GM23338 (cell line): Measurements from ENCODE around the gene C1QTNF1. TPM values are rescaled to one million over a fixed set of nuclear protein-coding genes. Genes with fewer than 3 reads are reported as not detected.

Experiments
- ATAC-seq: fragments of 200-7000 bp; cut with Tn5 transposase; 3 replicates; pipeline ENCODE4 v1.9.1; 2020
- DNase-seq: peaks from one replicate; pipeline ENCODE4 v3.0.0-alpha.2; 2015; ENCODE audit warnings: low spot score
- H2AFZ ChIP-seq: fragments of 200-600 bp; sonication (generic); 2 replicates; pipeline ENCODE4 v1.8.0; 2016; ENCODE audit warnings: antibody characterized with exemption, mild to moderate bottlenecking, moderate library complexity
- H3F3A ChIP-seq: fragments of 200-600 bp; sonication (generic); replicated peaks from 2 replicates; pipeline ENCODE4 v1.8.0; 2017; ENCODE audit warnings: antibody characterized with exemption, mixed run types, low read depth
- H3K27ac ChIP-seq: fragments of 200-600 bp; sonication (generic); 2 replicates; pipeline ENCODE4 v1.6.1; 2016; ENCODE audit warnings: low read depth
- H3K27me3 ChIP-seq: fragments of 200-600 bp; sonication (generic); 2 replicates; pipeline ENCODE4 v1.8.0; 2016; ENCODE audit warnings: mild to moderate bottlenecking, mixed run types, moderate library complexity; ENCODE audit not compliant: insufficient read depth
- H3K36me3 ChIP-seq: fragments of 200-600 bp; sonication (generic); 2 replicates; pipeline ENCODE4 v1.8.0; 2016; ENCODE audit warnings: mild to moderate bottlenecking; ENCODE audit not compliant: insufficient read depth
- H3K4me1 ChIP-seq: fragments of 200-600 bp; sonication (generic); 2 replicates; pipeline ENCODE4 v1.8.0; 2016; ENCODE audit warnings: mild to moderate bottlenecking, moderate library complexity; ENCODE audit not compliant: insufficient read depth
- H3K4me2 ChIP-seq: fragments of 200-600 bp; sonication (generic); 2 replicates; pipeline ENCODE4 v1.7.1; 2017; ENCODE audit warnings: mixed run types
- H3K4me3 ChIP-seq: fragments of 200-600 bp; sonication (generic); 2 replicates; pipeline ENCODE4 v1.6.1; 2016; ENCODE audit warnings: mixed run types
- H3K79me2 ChIP-seq: fragments of 200-600 bp; sonication (generic); replicated peaks from 2 replicates; pipeline ENCODE4 v1.8.0; 2017; ENCODE audit warnings: mild to moderate bottlenecking; ENCODE audit not compliant: insufficient read depth
- H3K9me2 ChIP-seq: fragments of 200-600 bp; sonication (generic); 2 replicates; pipeline ENCODE4 v1.8.0; 2017; ENCODE audit not compliant: insufficient read depth
- H4K20me1 ChIP-seq: fragments of 200-600 bp; sonication (generic); replicated peaks from 2 replicates; pipeline ENCODE4 v1.8.0; 2017; ENCODE audit warnings: mild to moderate bottlenecking; ENCODE audit not compliant: insufficient read depth
- H3K27ac Mint-ChIP-seq: 2 replicates; pipeline ENCODE4 v1.8.0; 2020; ENCODE audit warnings: inconsistent platforms, mild to moderate bottlenecking, moderate library complexity, mixed read lengths
- H3K27me3 Mint-ChIP-seq: 3 replicates; pipeline ENCODE4 v1.8.0; 2022; ENCODE audit warnings: low read depth, mild to moderate bottlenecking, moderate library complexity, mixed read lengths, inconsistent platforms; ENCODE audit not compliant: insufficient read depth, poor library complexity
- H3K36me3 Mint-ChIP-seq: 3 replicates; pipeline ENCODE4 v1.8.0; 2021; ENCODE audit warnings: low read depth, mild to moderate bottlenecking, inconsistent platforms, moderate library complexity, mixed read lengths
- H3K4me1 Mint-ChIP-seq: 3 replicates; pipeline ENCODE4 v1.8.0; 2020; ENCODE audit warnings: mild to moderate bottlenecking, inconsistent platforms, mixed read lengths
- H3K4me3 Mint-ChIP-seq: 3 replicates; pipeline ENCODE4 v1.8.0; 2021; ENCODE audit warnings: moderate library complexity, mild to moderate bottlenecking, inconsistent platforms, mixed read lengths
- H3K9me3 Mint-ChIP-seq: 3 replicates; pipeline ENCODE4 v1.8.0; 2020; ENCODE audit warnings: moderate library complexity, mild to moderate bottlenecking, inconsistent platforms, mixed read lengths
- CREB1 ChIP-seq: fragments of 250-450 bp; sonication (Bioruptor Pico); IDR thresholded peaks from 2 replicates; pipeline ENCODE4 v1.5.0; 2020; ENCODE audit warnings: low read depth, mild to moderate bottlenecking, moderate library complexity
- EZH2 ChIP-seq: fragments of 200-600 bp; sonication (generic); IDR thresholded peaks from one replicate; pipeline ENCODE4 v1.8.0; 2017; ENCODE audit warnings: antibody characterized with exemption, mild to moderate bottlenecking, low read depth; ENCODE audit not compliant: unreplicated experiment
- EZH2phosphoT487 ChIP-seq: fragments of 200-600 bp; sonication (generic); IDR thresholded peaks from one replicate; pipeline ENCODE4 v1.8.1; 2018; ENCODE audit warnings: antibody characterized with exemption; ENCODE audit not compliant: unreplicated experiment
- JUNB ChIP-seq: IDR thresholded peaks from one replicate; pipeline ENCODE4 v1.6.1; 2016; ENCODE audit warnings: antibody characterized with exemption; ENCODE audit not compliant: unreplicated experiment
- NANOG ChIP-seq: IDR thresholded peaks from 2 replicates; pipeline ENCODE4 v1.6.1; 2016; ENCODE audit warnings: antibody characterized with exemption, borderline replicate concordance
- POLR2AphosphoS5 ChIP-seq: IDR thresholded peaks from 2 replicates; pipeline ENCODE4 v1.6.1; 2016; ENCODE audit warnings: antibody characterized with exemption, low read depth
- STAT1 ChIP-seq: IDR thresholded peaks from one replicate; pipeline ENCODE4 v1.6.1; 2016; ENCODE audit warnings: antibody characterized with exemption; ENCODE audit not compliant: unreplicated experiment
- ZNF114 ChIP-seq: fragments of 250-450 bp; sonication (Bioruptor Pico); IDR thresholded peaks from 2 replicates; pipeline ENCODE4 v1.5.0; 2020; ENCODE audit warnings: mild to moderate bottlenecking, moderate library complexity
- ZNF331 ChIP-seq: fragments of 250-450 bp; sonication (Bioruptor Pico); IDR thresholded peaks from 2 replicates; pipeline ENCODE4 v1.5.0; 2020; ENCODE audit warnings: low read depth, mild to moderate bottlenecking, moderate library complexity
- polyA plus RNA-seq: library from polyadenylated mRNA; unstranded; fragments of >200 nt; fragmentation: Nextera tagmentation; extraction: Ambion mirVana; gene quantifications from 2 replicates; pipeline ENCODE4 v1.2.1, GENCODE V29; 2016
- total RNA-seq: library from RNA; depleted of rRNA; stranded (reverse); fragments of >200 nt; shearing (Covaris generic); gene quantifications from 2 replicates; pipeline ENCODE4 v1.2.3, GENCODE V29; 2014
- TF ChIP-seq, protein P1 (sequence below), 2 experiments: fragments of 200-600 bp in 1 of 2; sonication (generic) in 1 of 2; conservative IDR thresholded peaks; 2 replicates each; pipeline versions ENCODE4 v1.5.1 to v1.6.1; 2016 to 2017; ENCODE audit warnings: antibody characterized with exemption in 2 of 2, low read depth in 2 of 2, mild to moderate bottlenecking in 2 of 2, moderate library complexity in 1 of 2
- TF ChIP-seq, protein P2 (sequence below): fragments of 250-450 bp; sonication (Bioruptor Pico); IDR thresholded peaks from 2 replicates; pipeline ENCODE4 v1.5.0; 2020; ENCODE audit warnings: mild to moderate bottlenecking, moderate library complexity
- TF ChIP-seq, protein P3 (sequence below): IDR thresholded peaks from one replicate; pipeline ENCODE4 v1.6.1; 2018; ENCODE audit warnings: antibody characterized with exemption; ENCODE audit not compliant: unreplicated experiment
- TF ChIP-seq, protein P4 (sequence below): IDR thresholded peaks from 2 replicates; pipeline ENCODE4 v1.6.1; 2016; ENCODE audit warnings: antibody characterized with exemption

C1QTNF1 gene
- total and polyA plus RNA-seq, 2 experiments from 2014 or later, result 1.1 to 1.9 TPM

DNA sequence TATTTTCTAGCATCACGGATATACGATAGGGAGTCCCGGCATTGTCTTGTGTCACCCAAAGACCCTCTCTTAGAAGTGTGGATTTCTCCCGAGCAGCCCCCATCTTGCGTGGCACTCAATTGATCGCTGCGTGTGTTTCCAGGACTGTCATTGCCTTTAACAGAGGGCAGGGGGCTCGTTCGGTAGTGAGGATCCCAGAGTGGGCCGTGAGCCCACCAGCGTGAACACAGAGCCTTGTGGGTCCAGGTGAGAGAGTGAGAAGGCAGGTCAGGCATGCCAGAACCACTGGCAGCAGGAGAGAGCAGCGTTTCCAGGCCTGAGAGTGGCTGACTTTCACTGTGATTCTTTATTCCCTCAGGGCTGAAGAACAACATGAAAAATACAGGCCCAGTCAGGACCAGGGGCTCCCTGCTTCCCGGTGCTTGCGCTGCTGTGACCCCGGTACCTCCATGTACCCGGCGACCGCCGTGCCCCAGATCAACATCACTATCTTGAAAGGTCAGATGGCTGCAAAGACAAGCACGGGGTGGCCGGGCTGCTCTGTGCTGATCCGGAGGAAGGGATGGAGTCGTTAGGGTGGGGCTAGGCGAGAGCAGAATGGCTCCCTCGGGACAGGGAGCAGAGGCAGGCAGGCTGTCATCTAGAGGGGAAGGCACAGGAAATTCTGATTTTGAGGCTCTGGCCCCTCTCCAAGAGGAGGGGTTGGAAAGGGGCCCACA lies 22.4 kb downstream of the C1QTNF1 start:
- no peaks in the 10 kb centered on the region for H3K9me2 ChIP-seq
- no peak overlapping the region for H3K4me3 ChIP-seq
- no peaks in the 10 kb centered on the region for H3K79me2 ChIP-seq
- H2AFZ ChIP-seq, result no peak overlapping the region
- Mint-ChIP-seq H3K4me1 (no peaks in the 10 kb centered on the region; the same call in 2 of the 3 replicates), H3K36me3 (no peaks in the 10 kb centered on the region; the same call in 2 of the 3 replicates), H3K27ac (no peak overlapping the region), H3K4me3 (no peak overlapping the region), H3K9me3 (peaks cover 5% of the 10 kb centered on the region; the same call in 2 of the 3 replicates), H3K27me3 (peaks cover 24% of the 10 kb centered on the region)
- no peak overlapping the region for H3K4me2 ChIP-seq
- peaks cover 9% of the 10 kb centered on the region for H3F3A ChIP-seq
- DNase-seq, result no peak
- H3K4me1 ChIP-seq, result no peaks in the 10 kb centered on the region
- no peaks in the 10 kb centered on the region for H3K36me3 ChIP-seq
- ATAC-seq, result peak; percentile 7; the same call in 2 of the 3 replicates
- H4K20me1 ChIP-seq, result no peaks in the 10 kb centered on the region
- H3K27me3 ChIP-seq, result no peaks in the 10 kb centered on the region
- no peak overlapping the region for H3K27ac ChIP-seq
- TF ChIP-seq, protein P1, sequence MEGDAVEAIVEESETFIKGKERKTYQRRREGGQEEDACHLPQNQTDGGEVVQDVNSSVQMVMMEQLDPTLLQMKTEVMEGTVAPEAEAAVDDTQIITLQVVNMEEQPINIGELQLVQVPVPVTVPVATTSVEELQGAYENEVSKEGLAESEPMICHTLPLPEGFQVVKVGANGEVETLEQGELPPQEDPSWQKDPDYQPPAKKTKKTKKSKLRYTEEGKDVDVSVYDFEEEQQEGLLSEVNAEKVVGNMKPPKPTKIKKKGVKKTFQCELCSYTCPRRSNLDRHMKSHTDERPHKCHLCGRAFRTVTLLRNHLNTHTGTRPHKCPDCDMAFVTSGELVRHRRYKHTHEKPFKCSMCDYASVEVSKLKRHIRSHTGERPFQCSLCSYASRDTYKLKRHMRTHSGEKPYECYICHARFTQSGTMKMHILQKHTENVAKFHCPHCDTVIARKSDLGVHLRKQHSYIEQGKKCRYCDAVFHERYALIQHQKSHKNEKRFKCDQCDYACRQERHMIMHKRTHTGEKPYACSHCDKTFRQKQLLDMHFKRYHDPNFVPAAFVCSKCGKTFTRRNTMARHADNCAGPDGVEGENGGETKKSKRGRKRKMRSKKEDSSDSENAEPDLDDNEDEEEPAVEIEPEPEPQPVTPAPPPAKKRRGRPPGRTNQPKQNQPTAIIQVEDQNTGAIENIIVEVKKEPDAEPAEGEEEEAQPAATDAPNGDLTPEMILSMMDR (conservative IDR thresholded peaks at IDR 0.05; ENCODE audit: low read depth in 2 of 2), result no peak
- TF ChIP-seq NANOG, result no peak
- no peak for TF ChIP-seq POLR2AphosphoS5
- TF ChIP-seq ZNF114 (CRISPR knock-in tag), result no peak
- no peak for TF ChIP-seq STAT1
- TF ChIP-seq, protein P2, sequence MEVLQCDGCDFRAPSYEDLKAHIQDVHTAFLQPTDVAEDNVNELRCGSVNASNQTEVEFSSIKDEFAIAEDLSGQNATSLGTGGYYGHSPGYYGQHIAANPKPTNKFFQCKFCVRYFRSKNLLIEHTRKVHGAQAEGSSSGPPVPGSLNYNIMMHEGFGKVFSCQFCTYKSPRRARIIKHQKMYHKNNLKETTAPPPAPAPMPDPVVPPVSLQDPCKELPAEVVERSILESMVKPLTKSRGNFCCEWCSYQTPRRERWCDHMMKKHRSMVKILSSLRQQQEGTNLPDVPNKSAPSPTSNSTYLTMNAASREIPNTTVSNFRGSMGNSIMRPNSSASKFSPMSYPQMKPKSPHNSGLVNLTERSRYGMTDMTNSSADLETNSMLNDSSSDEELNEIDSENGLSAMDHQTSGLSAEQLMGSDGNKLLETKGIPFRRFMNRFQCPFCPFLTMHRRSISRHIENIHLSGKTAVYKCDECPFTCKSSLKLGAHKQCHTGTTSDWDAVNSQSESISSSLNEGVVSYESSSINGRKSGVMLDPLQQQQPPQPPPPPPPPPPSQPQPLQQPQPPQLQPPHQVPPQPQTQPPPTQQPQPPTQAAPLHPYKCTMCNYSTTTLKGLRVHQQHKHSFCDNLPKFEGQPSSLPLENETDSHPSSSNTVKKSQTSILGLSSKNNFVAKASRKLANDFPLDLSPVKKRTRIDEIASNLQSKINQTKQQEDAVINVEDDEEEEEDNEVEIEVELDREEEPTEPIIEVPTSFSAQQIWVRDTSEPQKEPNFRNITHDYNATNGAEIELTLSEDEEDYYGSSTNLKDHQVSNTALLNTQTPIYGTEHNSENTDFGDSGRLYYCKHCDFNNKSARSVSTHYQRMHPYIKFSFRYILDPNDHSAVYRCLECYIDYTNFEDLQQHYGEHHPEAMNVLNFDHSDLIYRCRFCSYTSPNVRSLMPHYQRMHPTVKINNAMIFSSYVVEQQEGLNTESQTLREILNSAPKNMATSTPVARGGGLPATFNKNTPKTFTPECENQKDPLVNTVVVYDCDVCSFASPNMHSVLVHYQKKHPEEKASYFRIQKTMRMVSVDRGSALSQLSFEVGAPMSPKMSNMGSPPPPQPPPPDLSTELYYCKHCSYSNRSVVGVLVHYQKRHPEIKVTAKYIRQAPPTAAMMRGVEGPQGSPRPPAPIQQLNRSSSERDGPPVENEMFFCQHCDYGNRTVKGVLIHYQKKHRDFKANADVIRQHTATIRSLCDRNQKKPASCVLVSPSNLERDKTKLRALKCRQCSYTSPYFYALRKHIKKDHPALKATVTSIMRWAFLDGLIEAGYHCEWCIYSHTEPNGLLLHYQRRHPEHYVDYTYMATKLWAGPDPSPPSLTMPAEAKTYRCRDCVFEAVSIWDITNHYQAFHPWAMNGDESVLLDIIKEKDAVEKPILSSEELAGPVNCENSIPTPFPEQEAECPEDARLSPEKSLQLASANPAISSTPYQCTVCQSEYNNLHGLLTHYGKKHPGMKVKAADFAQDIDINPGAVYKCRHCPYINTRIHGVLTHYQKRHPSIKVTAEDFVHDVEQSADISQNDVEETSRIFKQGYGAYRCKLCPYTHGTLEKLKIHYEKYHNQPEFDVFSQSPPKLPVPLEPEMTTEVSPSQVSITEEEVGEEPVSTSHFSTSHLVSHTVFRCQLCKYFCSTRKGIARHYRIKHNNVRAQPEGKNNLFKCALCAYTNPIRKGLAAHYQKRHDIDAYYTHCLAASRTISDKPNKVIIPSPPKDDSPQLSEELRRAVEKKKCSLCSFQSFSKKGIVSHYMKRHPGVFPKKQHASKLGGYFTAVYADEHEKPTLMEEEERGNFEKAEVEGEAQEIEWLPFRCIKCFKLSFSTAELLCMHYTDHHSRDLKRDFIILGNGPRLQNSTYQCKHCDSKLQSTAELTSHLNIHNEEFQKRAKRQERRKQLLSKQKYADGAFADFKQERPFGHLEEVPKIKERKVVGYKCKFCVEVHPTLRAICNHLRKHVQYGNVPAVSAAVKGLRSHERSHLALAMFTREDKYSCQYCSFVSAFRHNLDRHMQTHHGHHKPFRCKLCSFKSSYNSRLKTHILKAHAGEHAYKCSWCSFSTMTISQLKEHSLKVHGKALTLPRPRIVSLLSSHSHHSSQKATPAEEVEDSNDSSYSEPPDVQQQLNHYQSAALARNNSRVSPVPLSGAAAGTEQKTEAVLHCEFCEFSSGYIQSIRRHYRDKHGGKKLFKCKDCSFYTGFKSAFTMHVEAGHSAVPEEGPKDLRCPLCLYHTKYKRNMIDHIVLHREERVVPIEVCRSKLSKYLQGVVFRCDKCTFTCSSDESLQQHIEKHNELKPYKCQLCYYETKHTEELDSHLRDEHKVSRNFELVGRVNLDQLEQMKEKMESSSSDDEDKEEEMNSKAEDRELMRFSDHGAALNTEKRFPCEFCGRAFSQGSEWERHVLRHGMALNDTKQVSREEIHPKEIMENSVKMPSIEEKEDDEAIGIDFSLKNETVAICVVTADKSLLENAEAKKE (CRISPR knock-in tag), result no peak
- TF ChIP-seq EZH2phosphoT487, result no peak
- TF ChIP-seq, protein P3, sequence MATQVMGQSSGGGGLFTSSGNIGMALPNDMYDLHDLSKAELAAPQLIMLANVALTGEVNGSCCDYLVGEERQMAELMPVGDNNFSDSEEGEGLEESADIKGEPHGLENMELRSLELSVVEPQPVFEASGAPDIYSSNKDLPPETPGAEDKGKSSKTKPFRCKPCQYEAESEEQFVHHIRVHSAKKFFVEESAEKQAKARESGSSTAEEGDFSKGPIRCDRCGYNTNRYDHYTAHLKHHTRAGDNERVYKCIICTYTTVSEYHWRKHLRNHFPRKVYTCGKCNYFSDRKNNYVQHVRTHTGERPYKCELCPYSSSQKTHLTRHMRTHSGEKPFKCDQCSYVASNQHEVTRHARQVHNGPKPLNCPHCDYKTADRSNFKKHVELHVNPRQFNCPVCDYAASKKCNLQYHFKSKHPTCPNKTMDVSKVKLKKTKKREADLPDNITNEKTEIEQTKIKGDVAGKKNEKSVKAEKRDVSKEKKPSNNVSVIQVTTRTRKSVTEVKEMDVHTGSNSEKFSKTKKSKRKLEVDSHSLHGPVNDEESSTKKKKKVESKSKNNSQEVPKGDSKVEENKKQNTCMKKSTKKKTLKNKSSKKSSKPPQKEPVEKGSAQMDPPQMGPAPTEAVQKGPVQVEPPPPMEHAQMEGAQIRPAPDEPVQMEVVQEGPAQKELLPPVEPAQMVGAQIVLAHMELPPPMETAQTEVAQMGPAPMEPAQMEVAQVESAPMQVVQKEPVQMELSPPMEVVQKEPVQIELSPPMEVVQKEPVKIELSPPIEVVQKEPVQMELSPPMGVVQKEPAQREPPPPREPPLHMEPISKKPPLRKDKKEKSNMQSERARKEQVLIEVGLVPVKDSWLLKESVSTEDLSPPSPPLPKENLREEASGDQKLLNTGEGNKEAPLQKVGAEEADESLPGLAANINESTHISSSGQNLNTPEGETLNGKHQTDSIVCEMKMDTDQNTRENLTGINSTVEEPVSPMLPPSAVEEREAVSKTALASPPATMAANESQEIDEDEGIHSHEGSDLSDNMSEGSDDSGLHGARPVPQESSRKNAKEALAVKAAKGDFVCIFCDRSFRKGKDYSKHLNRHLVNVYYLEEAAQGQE, result no peak
- TF ChIP-seq EZH2, result no peak
- TF ChIP-seq ZNF331 (CRISPR knock-in tag), result no peak
- no peak for TF ChIP-seq JUNB
- TF ChIP-seq CREB1 (CRISPR knock-in tag), result no peak
- TF ChIP-seq, protein P4, sequence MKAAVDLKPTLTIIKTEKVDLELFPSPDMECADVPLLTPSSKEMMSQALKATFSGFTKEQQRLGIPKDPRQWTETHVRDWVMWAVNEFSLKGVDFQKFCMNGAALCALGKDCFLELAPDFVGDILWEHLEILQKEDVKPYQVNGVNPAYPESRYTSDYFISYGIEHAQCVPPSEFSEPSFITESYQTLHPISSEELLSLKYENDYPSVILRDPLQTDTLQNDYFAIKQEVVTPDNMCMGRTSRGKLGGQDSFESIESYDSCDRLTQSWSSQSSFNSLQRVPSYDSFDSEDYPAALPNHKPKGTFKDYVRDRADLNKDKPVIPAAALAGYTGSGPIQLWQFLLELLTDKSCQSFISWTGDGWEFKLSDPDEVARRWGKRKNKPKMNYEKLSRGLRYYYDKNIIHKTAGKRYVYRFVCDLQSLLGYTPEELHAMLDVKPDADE, result no peak
